T-cell (primary cell): ENCODE data around the gene MFSD6L. TPM values are rescaled to one million over a fixed set of nuclear protein-coding genes. Genes with fewer than 3 reads are reported as not detected.

Experiments
- ATAC-seq, 4 experiments: fragments of 200-7000 bp in 3 of 4; fragments of 150-1000 bp in 1 of 4; cut with Tn5 transposase; replicated peaks in 1 of 4; 1 replicate in 3 of 4; 2 replicates in 1 of 4; pipeline ENCODE4 v1.10.0; 2021; ENCODE audit warnings: moderate library complexity in 3 of 4, mild to moderate bottlenecking in 2 of 4, moderate number of reproducible peaks in 1 of 4
- CTCF ChIA-PET, 2 donors: fragments of 300-600 bp; sonication (Branson Sonifier 250); formaldehyde crosslinking; loops; one replicate each; lab custom pipeline; 2022; ENCODE audit warnings: antibody characterized with exemption in 2 of 2; lab: Charles Lee
- POLR2A ChIA-PET, 2 donors: fragments of 300-600 bp; sonication (Branson Sonifier 250); formaldehyde crosslinking; loops; one replicate each; lab custom pipeline; 2022; ENCODE audit warnings: antibody characterized with exemption in 2 of 2; lab: Charles Lee
- DNase-seq, 35 experiments: peaks; one replicate each; pipeline versions ENCODE4 v3.0.0 to v3.0.0-alpha.2; 2013 to 2023
- H3K27ac ChIP-seq: one replicate; pipeline ENCODE4 v1.5.1; 2013; ENCODE audit warnings: low read length
- H3K27me3 ChIP-seq, 2 experiments: replicated peaks in 1 of 2; 1 replicate in 1 of 2; 2 replicates in 1 of 2; pipeline versions ENCODE4 v1.6.1 to v1.7.0; 2013; ENCODE audit warnings: low read length in 1 of 2, mixed read lengths in 1 of 2; ENCODE audit not compliant: control insufficient read depth in 2 of 2, insufficient read depth in 2 of 2; ENCODE audit errors: extremely low read depth in 1 of 2
- H3K36me3 ChIP-seq, 2 donors: 1 replicate in 1 of 2; 2 replicates in 1 of 2; pipeline versions ENCODE4 v1.6.1 to v1.7.0; 2013; ENCODE audit warnings: low read length in 1 of 2; ENCODE audit not compliant: control insufficient read depth in 2 of 2, insufficient read depth in 1 of 2; ENCODE audit errors: extremely low read depth in 1 of 2
- H3K4me1 ChIP-seq, 2 experiments: 1 replicate in 1 of 2; 2 replicates in 1 of 2; pipeline versions ENCODE4 v1.6.1 to v1.7.0; 2013; ENCODE audit warnings: low read length in 2 of 2, mixed read lengths in 1 of 2; ENCODE audit not compliant: insufficient read depth in 2 of 2, control insufficient read depth in 1 of 2; ENCODE audit errors: extremely low read depth in 1 of 2
- H3K4me3 ChIP-seq, 2 donors: 1 replicate in 1 of 2; 2 replicates in 1 of 2; pipeline versions ENCODE4 v1.5.1 to v1.7.0; 2013; ENCODE audit warnings: mild to moderate bottlenecking in 2 of 2, low read length in 1 of 2, moderate library complexity in 1 of 2; ENCODE audit not compliant: control insufficient read depth in 1 of 2; ENCODE audit errors: extremely low read depth in 1 of 2
- H3K9me3 ChIP-seq: 2 replicates; pipeline ENCODE4 v1.7.0; 2013
- H3K27ac Mint-ChIP-seq, 2 donors: one replicate each; pipeline ENCODE4 v1.8.0; 2020 to 2021; ENCODE audit warnings: mild to moderate bottlenecking in 2 of 2, mixed read lengths in 2 of 2
- H3K27me3 Mint-ChIP-seq, 2 donors: one replicate each; pipeline ENCODE4 v1.8.0; 2021 to 2022; ENCODE audit warnings: mixed read lengths in 2 of 2
- H3K36me3 Mint-ChIP-seq: one replicate; pipeline ENCODE4 v1.8.0; 2021; ENCODE audit warnings: mixed read lengths
- H3K4me1 Mint-ChIP-seq, 3 donors: one replicate each; pipeline ENCODE4 v1.8.0; 2020 to 2022; ENCODE audit warnings: mixed read lengths in 3 of 3, mild to moderate bottlenecking in 1 of 3
- H3K4me3 Mint-ChIP-seq, 3 donors: one replicate each; pipeline ENCODE4 v1.8.0; 2020 to 2022; ENCODE audit warnings: mild to moderate bottlenecking in 3 of 3, mixed read lengths in 3 of 3, moderate library complexity in 3 of 3
- H3K9me3 Mint-ChIP-seq, 3 donors: one replicate each; pipeline ENCODE4 v1.8.0; 2020 to 2022; ENCODE audit warnings: mixed read lengths in 3 of 3
- WGBS: methylation state at CpG from one replicate; pipeline ENCODE4 v1.1.5; 2013; ENCODE audit warnings: missing lambda C conversion rate; ENCODE audit not compliant: insufficient coverage; 5-methylcytosine and 5-hydroxymethylcytosine counted together
- total RNA-seq, 35 experiments: library from RNA in 6 of 35; stranded (reverse) in 6 of 35; fragments of 120-200 nt in 1 of 35; gene quantifications; one replicate each; pipeline versions ENCODE4 v1.2.1 to v1.2.4 and lab custom pipeline; 2013 to 2026

Gene MFSD6L
- total RNA-seq, 5 donors from 2014 or later (not counting 1 experiment from before 2014, with no cell fraction given), result 0.13 to 0.32 (median 0.20) TPM; not detected in 1

DNA sequence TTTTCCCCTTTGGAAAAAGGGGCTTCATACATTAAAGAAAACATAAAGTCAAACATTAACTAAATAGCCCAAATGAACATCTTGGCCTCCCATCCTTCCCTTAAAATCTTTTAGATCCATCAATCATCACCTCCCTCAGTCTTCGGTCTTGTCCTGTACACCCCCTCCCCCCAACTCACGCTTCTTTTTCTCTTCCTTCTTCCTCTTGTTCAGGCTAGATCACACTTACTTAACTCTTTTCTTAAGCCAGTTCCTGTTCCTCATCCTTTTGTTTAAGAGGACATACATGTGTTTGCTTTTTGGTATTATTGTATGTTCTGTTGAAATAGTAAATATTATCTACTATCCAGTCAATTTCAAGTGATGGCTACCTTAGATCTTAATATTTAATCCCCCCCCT is 5.5 kb downstream of the MFSD6L start:
- peaks cover 0 to 7% of the 10 kb centered on the region in 2 experiments for H3K27me3 ChIP-seq
- H3K4me3 Mint-ChIP-seq, result no peak overlapping the region
- no peak for DNase-seq
- H3K4me3 ChIP-seq, result no peak overlapping the region
- no peaks in the 10 kb centered on the region for H3K4me1 ChIP-seq
- H3K27me3 Mint-ChIP-seq, result peaks cover 0 to 6% of the 10 kb centered on the region in 2 donors
- peaks cover 0 to 6% of the 10 kb centered on the region in 2 donors for H3K36me3 ChIP-seq
- no peak for ATAC-seq
- H3K27ac Mint-ChIP-seq, result no peak overlapping the region
- 100% methylated on average over 1 of the region's 2 CpGs for WGBS
- H3K9me3 ChIP-seq, result peaks cover 6% of the 10 kb centered on the region
- peaks cover 3 to 10% (median 4%) of the 10 kb centered on the region in 3 donors for H3K9me3 Mint-ChIP-seq
- H3K27ac ChIP-seq, result no peak overlapping the region
- ChIA-PET POLR2A (interaction anchor here in 1 of 2 donors (0.7 kb wide), 1 partner anchor 1285 kb away, joined by 5 read pairs; no protein-coding TSS in a partner anchor), CTCF (no interaction called here)
- no peaks in the 10 kb centered on the region for H3K4me1 Mint-ChIP-seq
- no peaks in the 10 kb centered on the region for H3K36me3 Mint-ChIP-seq

- no peak for DNase-seq
- no CpG with 5 or more reads among the region's 6 CpGs for WGBS
- no peak overlapping the region for H3K4me3 ChIP-seq
- Mint-ChIP-seq H3K4me3 (no peak overlapping the region), H3K4me1 (no peaks in the 10 kb centered on the region), H3K9me3 (peaks cover 3 to 10% (median 4%) of the 10 kb centered on the region in 3 donors), H3K36me3 (no peaks in the 10 kb centered on the region), H3K27ac (no peak overlapping the region), H3K27me3 (peaks cover 0 to 6% of the 10 kb centered on the region in 2 donors)
- ChIA-PET CTCF (no interaction called here), POLR2A (no interaction called here)
- H3K27me3 ChIP-seq, result peaks cover 0 to 7% of the 10 kb centered on the region in 2 experiments
- H3K36me3 ChIP-seq, result peaks cover 0 to 3% of the 10 kb centered on the region in 2 donors
- H3K9me3 ChIP-seq, result peaks cover 6% of the 10 kb centered on the region
- H3K27ac ChIP-seq, result no peak overlapping the region
- no peaks in the 10 kb centered on the region for H3K4me1 ChIP-seq
- no peak for ATAC-seq
Observed at GRCh38 chr17:8792646-8793045, 6.5 kb downstream of the MFSD6L start.

DNA sequence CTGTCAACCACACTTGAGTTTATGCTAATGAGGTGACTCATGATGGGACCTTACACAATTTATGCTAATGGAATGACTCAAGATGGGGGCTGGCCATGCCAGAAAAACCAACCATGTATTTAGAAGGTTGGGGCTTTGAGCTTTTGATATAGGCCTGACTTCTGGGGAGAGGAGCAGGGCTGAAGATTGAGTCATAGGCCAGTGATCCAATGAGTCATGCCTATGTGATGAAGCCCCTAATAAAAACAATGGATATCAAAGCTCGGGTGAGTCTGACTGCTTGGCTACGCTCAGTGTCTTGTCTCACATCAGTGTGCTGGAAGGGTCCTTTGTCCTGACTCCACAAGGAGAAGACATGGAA is 7.3 kb downstream of the MFSD6L start:
- Mint-ChIP-seq H3K4me3 (no peak overlapping the region), H3K27me3 (peaks cover 0 to 2% of the 10 kb centered on the region in 2 donors), H3K9me3 (peaks cover 3 to 10% (median 4%) of the 10 kb centered on the region in 3 donors), H3K4me1 (no peaks in the 10 kb centered on the region), H3K27ac (no peak overlapping the region), H3K36me3 (no peaks in the 10 kb centered on the region)
- Histone ChIP-seq H3K27me3 (peaks cover 0 to 3% of the 10 kb centered on the region in 2 experiments), H3K9me3 (peaks cover 6% of the 10 kb centered on the region), H3K4me3 (no peak overlapping the region), H3K27ac (no peak overlapping the region), H3K4me1 (no peaks in the 10 kb centered on the region), H3K36me3 (peaks cover 0 to 3% of the 10 kb centered on the region in 2 donors)
- WGBS, result 69% methylated on average over 2 of the region's 2 CpGs
- no peak for DNase-seq
- ChIA-PET CTCF (no interaction called here), POLR2A (no interaction called here)
- ATAC-seq, result no peak

DNA sequence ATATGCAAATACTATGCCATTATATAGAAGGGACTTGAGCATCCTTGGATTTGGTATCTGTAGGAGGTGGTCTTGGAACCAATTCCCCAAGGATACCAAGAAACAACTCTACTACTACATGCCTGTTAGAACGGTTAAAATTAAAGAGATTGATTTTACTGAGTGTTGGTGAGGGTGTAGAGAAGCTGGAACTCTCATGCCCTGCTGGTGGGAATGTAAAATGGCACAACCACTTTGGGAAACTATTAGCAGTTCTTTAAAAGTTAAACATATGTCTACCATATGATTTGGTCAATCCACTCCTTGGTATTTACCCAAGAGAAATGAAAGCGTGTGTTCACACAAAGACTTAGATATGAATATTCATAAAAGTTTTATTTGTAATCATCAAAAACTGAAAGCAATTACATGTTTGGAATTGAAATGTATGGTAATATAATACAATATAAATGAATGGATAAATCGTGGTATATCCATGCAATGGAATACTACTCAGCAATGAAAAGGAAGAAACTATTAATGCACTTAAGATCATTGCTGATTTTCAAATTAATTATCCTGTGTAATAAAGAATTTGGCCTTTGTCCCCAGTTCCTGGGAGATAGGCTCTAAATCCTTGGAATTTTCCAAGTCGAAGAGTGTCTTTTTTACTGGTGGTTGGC is 7.8 kb downstream of the MFSD6L start:
- no peaks in the 10 kb centered on the region for H3K4me1 ChIP-seq
- peaks cover 0 to 3% of the 10 kb centered on the region in 2 experiments for H3K27me3 ChIP-seq
- no CpG with 5 or more reads among the region's 4 CpGs for WGBS
- ATAC-seq (no peak), DNase-seq (no peak)
- peaks cover 0 to 3% of the 10 kb centered on the region in 2 donors for H3K36me3 ChIP-seq
- peaks cover 3 to 10% (median 4%) of the 10 kb centered on the region in 3 donors for H3K9me3 Mint-ChIP-seq
- H3K9me3 ChIP-seq, result peaks cover 6% of the 10 kb centered on the region
- no peaks in the 10 kb centered on the region for H3K36me3 Mint-ChIP-seq
- H3K4me3 Mint-ChIP-seq, result no peak overlapping the region
- ChIA-PET POLR2A (no interaction called here), CTCF (no interaction called here)
- H3K27ac ChIP-seq, result no peak overlapping the region
- peaks cover 0 to 2% of the 10 kb centered on the region in 2 donors for H3K27me3 Mint-ChIP-seq
- H3K4me1 Mint-ChIP-seq, result no peaks in the 10 kb centered on the region
- no peak overlapping the region for H3K27ac Mint-ChIP-seq
- H3K4me3 ChIP-seq, result no peak overlapping the region

DNA sequence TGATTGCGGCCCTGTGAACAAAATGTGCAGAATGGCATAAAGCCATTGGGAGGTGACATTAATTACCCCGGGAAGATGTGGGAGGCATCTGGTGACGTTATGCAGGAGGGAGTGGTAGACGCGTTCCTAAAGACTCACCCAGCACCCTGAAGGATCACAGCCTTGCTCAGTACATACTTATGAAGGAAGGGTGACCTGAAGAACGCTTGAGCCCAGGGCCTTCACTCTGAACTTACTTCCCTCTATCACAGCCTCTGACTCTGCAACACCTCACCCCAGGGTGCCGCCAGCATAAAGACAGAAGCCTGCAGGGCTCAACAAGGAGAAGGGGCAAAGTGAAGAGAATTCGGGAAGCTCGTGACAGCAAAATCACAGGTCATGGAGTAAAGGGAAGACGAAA is 9.4 kb downstream of the MFSD6L start:
- Mint-ChIP-seq H3K36me3 (no peaks in the 10 kb centered on the region), H3K27me3 (peaks cover 0 to 2% of the 10 kb centered on the region in 2 donors), H3K4me1 (peaks cover 0 to 2% (median 0%) of the 10 kb centered on the region in 3 donors), H3K27ac (no peak overlapping the region), H3K9me3 (peaks cover 3 to 10% (median 4%) of the 10 kb centered on the region in 3 donors), H3K4me3 (no peak overlapping the region)
- Histone ChIP-seq H3K4me1 (peaks cover 0 to 7% of the 10 kb centered on the region in 2 experiments), H3K4me3 (no peak overlapping the region), H3K9me3 (peaks cover 6% of the 10 kb centered on the region), H3K36me3 (no peaks in the 10 kb centered on the region), H3K27ac (no peak overlapping the region), H3K27me3 (peaks cover 0 to 2% of the 10 kb centered on the region in 2 experiments)
- POLR2A ChIA-PET, result no interaction called here
- CTCF ChIA-PET, result no interaction called here
- WGBS, result 72% methylated on average over 5 of the region's 10 CpGs
- no peak for DNase-seq
- no peak for ATAC-seq

DNA sequence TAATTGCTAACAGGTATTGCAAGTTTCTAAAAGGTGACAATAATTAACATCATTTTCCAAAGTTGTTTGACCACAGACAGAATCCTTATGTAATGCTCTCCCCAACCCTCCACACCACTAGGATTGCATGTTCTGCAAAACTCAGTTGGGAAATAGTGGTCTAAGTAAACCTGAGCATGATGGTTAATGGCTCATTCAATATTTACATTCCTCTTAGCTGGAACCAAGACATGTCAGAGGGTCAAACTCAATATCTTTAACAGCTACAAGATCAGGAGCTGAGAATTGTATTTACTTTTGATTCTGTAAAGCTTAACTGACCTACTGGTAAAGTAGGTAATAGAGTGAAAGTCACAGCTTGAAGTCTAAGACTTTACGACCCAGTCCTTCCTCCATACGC is 10.2 kb downstream of the MFSD6L start:
- Mint-ChIP-seq H3K36me3 (no peaks in the 10 kb centered on the region), H3K9me3 (peaks cover 3 to 10% (median 4%) of the 10 kb centered on the region in 3 donors), H3K4me3 (no peak overlapping the region), H3K27ac (no peak overlapping the region), H3K4me1 (peaks cover 0 to 2% (median 0%) of the 10 kb centered on the region in 3 donors), H3K27me3 (peaks cover 0 to 2% of the 10 kb centered on the region in 2 donors)
- ChIA-PET CTCF (no interaction called here), POLR2A (no interaction called here)
- 100% methylated on average over 1 of the region's 2 CpGs for WGBS
- Histone ChIP-seq H3K4me3 (no peak overlapping the region), H3K27ac (no peak overlapping the region), H3K27me3 (peaks cover 0 to 2% of the 10 kb centered on the region in 2 experiments), H3K9me3 (peaks cover 6% of the 10 kb centered on the region), H3K4me1 (peaks cover 0 to 7% of the 10 kb centered on the region in 2 experiments), H3K36me3 (no peaks in the 10 kb centered on the region)
- DNase-seq (no peak), ATAC-seq (no peak)
